Adrenal gland (tissue), 12 donors: ENCODE measurements around the gene EXOC6B. TPM values are rescaled to one million over a fixed set of nuclear protein-coding genes. Genes with fewer than 3 reads are reported as not detected.

Experiments used
- DNase-seq, 7 donors: peaks; one replicate each; pipeline ENCODE4 v3.0.0-alpha.2; 2019 to 2020
- H3K27ac ChIP-seq, 5 donors: fragments of 200-600 bp; sonication (generic) in 4 of 5; 1 replicate in 3 of 5; 2 replicates in 2 of 5; pipeline versions ENCODE4 v1.5.1 to v1.8.0; 2016 to 2020; ENCODE audit warnings: mild to moderate bottlenecking in 1 of 5
- H3K27me3 ChIP-seq: fragments of 200-600 bp; 2 replicates; pipeline ENCODE4 v1.8.0; 2021
- H3K36me3 ChIP-seq, 2 donors: fragments of 200-600 bp; replicated peaks in 1 of 2; 1 replicate in 1 of 2; 2 replicates in 1 of 2; pipeline versions ENCODE4 v1.5.1 to v1.8.0; 2018 to 2022
- H3K4me1 ChIP-seq, 2 donors: fragments of 200-600 bp; replicated peaks in 1 of 2; 1 replicate in 1 of 2; 2 replicates in 1 of 2; pipeline versions ENCODE4 v1.5.1 to v1.8.0; 2018 to 2021
- H3K4me3 ChIP-seq, 4 donors: fragments of 200-600 bp; sonication (generic) in 3 of 4; one replicate each; pipeline ENCODE4 v1.5.1; 2016 to 2018
- H3K9me3 ChIP-seq, 3 donors: fragments of 200-600 bp; sonication (generic) in 1 of 3; replicated peaks in 1 of 3; 1 replicate in 2 of 3; 2 replicates in 1 of 3; pipeline versions ENCODE4 v1.5.1 to v1.8.0; 2016 to 2021
- CTCF ChIP-seq, 6 experiments: fragments of 450-650 bp in 4 of 6; fragments of 200-600 bp in 2 of 6; sonication (generic) in 1 of 6; IDR thresholded peaks; 1 replicate in 5 of 6; 2 replicates in 1 of 6; pipeline versions ENCODE4 v1.5.1 to v1.8.0; 2016 to 2021; ENCODE audit warnings: antibody characterized with exemption in 6 of 6, mild to moderate bottlenecking in 2 of 6, moderate library complexity in 1 of 6
- POLR2A ChIP-seq, 2 donors: fragments of 450-650 bp; IDR thresholded peaks; one replicate each; pipeline ENCODE4 v1.6.1; 2017; ENCODE audit warnings: antibody characterized with exemption in 2 of 2, mild to moderate bottlenecking in 2 of 2, moderate library complexity in 1 of 2
- WGBS, 4 donors: extraction: QIAGEN DNeasy Blood & Tissue Kit in 2 of 4; methylation state at CpG; one replicate each; pipeline versions ENCODE4 v1.1.5 to v1.1.7; 2013 to 2017; 5-methylcytosine and 5-hydroxymethylcytosine counted together
- intact Hi-C, 2 donors: fragments of 100-400 bp; cut with DNase I; formaldehyde crosslinking; loops; one replicate each; pipeline versions ENCODE4 v1.14.1 to v1.15.0; 2022 to 2023
- polyA plus RNA-seq, 3 donors: library from polyadenylated mRNA; stranded (reverse); fragments of 200-250 nt in 2 of 3; fragments of 350-450 nt in 1 of 3; fragmentation: Illumina TruSeq in 1 of 3; extraction: RNeasy Lipid Tissue Mini Kit (QIAGEN cat#74804) in 1 of 3; gene quantifications; one replicate each; pipeline ENCODE4 v1.2.3, GENCODE V29; 2013 to 2014
- total RNA-seq, 9 donors: library from RNA; depleted of rRNA in 4 of 9; stranded (reverse); fragments of >200 nt in 4 of 9; fragments of 120-200 nt in 1 of 9; fragmentation: NEBNext Ultra II Directional in 1 of 9; extraction: Animal tissue kit (Norgen Biotek cat#: 25700) in 1 of 9; gene quantifications; one replicate each; pipeline versions ENCODE4 v1.1.0 to v1.2.4, GENCODE V29; 2013 to 2023
- donor health status: healthy with polysubstance abuse.
- donor health status: Bipolar disorder and iron deficiency.
- donor health status: DM: yes; HTN: yes; CAD: no.
- donor health status: DM: no; HTN: no; CAD: no.
- donor health status: DM: no; HTN: no; CAD: no.
- donor health status: DM: yes; HTN: yes; CAD: no.

EXOC6B gene
- total and polyA plus RNA-seq, 12 donors = 6.0 to 92.6 (median 50.6) TPM

- TF ChIP-seq POLR2A (IDR thresholded peaks at IDR 0.05) (no peak), CTCF (IDR thresholded peaks at IDR 0.05) (no peak)
- intact Hi-C loops = no loop called here
- 81 to 92% (median 90%) methylated on average over 3 of the region's 3 CpGs for WGBS, 4 donors
Measured at GRCh38 chr2:72205504-72205881, 620.3 kb downstream of the EXOC6B start.

GRCh38 chr2:72204786-72205503, 620.9 kb downstream of the EXOC6B start:
- TF ChIP-seq POLR2A (IDR thresholded peaks at IDR 0.05) (no peak), CTCF (IDR thresholded peaks at IDR 0.05) (no peak)
- intact Hi-C loops = no loop called here
- no peaks in the 10 kb centered on the region for H3K36me3 ChIP-seq
- no peak for DNase-seq
- H3K9me3 ChIP-seq = no peaks in the 10 kb centered on the region
- H3K4me3 ChIP-seq = no peak overlapping the region
- 64 to 72% (median 65%) methylated on average over 3 of the region's 3 CpGs for WGBS, 4 donors
- H3K4me1 ChIP-seq = peaks cover 5 to 22% of the 10 kb centered on the region in 2 donors
- H3K27ac ChIP-seq = peak overlapping the region in 2 of 5 donors; percentile 20 to 40
- no peaks in the 10 kb centered on the region for H3K27me3 ChIP-seq

More at GRCh38 chr2:72205504-72205881, 620.3 kb downstream of the EXOC6B start:
- DNase-seq = no peak
- peaks cover 5 to 22% of the 10 kb centered on the region in 2 donors for H3K4me1 ChIP-seq
- no peaks in the 10 kb centered on the region for H3K36me3 ChIP-seq
- no peak overlapping the region for H3K4me3 ChIP-seq
- peak overlapping the region in 1 of 5 donors; percentile 40 for H3K27ac ChIP-seq
- no peaks in the 10 kb centered on the region for H3K9me3 ChIP-seq
- no peaks in the 10 kb centered on the region for H3K27me3 ChIP-seq

GRCh38 chr2:72204156-72204785, 621.6 kb downstream of the EXOC6B start:
- Histone ChIP-seq H3K36me3 (no peaks in the 10 kb centered on the region), H3K4me3 (no peak overlapping the region), H3K27me3 (no peaks in the 10 kb centered on the region), H3K9me3 (no peaks in the 10 kb centered on the region), H3K27ac (peak overlapping the region in 2 of 5 donors; percentile 20 to 29), H3K4me1 (peaks cover 5 to 22% of the 10 kb centered on the region in 2 donors)
- TF ChIP-seq POLR2A (IDR thresholded peaks at IDR 0.05) = no peak
- TF ChIP-seq CTCF (IDR thresholded peaks at IDR 0.05) = no peak
- DNase-seq = no peak
- 54 to 69% (median 62%) methylated on average over 8 of the region's 8 CpGs for WGBS, 4 donors
- intact Hi-C loops = no loop called here

- Histone ChIP-seq H3K27me3 (no peaks in the 10 kb centered on the region), H3K4me1 (peaks cover 0 to 2% of the 10 kb centered on the region in 2 donors), H3K36me3 (no peaks in the 10 kb centered on the region), H3K27ac (no peak overlapping the region), H3K9me3 (no peaks in the 10 kb centered on the region), H3K4me3 (no peak overlapping the region)
- TF ChIP-seq POLR2A (IDR thresholded peaks at IDR 0.05) (no peak), CTCF (IDR thresholded peaks at IDR 0.05) (peak in 2 of 6 experiments; percentile 10 to 25)
- WGBS, 4 donors = 41 to 58% (median 51%) methylated on average over 2 of the region's 2 CpGs
- DNase-seq = no peak
- intact Hi-C loops = no loop called here
Measured at GRCh38 chr2:72198532-72199241, 627.1 kb downstream of the EXOC6B start.
